H1 (cell line): Measurements from ENCODE around the gene CAMSAP1.

ENCODE experiments used
- EGR1 ChIP-seq: IDR thresholded peaks from 2 replicates; pipeline ENCODE4 v1.6.1; 2011; ENCODE audit warnings: low read depth, low read length, borderline replicate concordance
- EP300 ChIP-seq, 2 experiments: IDR thresholded peaks; 1 replicate in 1 of 2; 2 replicates in 1 of 2; pipeline ENCODE4 v1.6.1; 2011 to 2012; ENCODE audit warnings: low read depth in 2 of 2, low read length in 2 of 2, mild to moderate bottlenecking in 2 of 2, borderline replicate concordance in 1 of 2, inconsistent platforms in 1 of 2, moderate library complexity in 1 of 2
- HDAC6 ChIP-seq: IDR thresholded peaks from one replicate; pipeline ENCODE4 v1.7.1; 2012; ENCODE audit warnings: low read depth, mild to moderate bottlenecking, inconsistent platforms, low read length, moderate library complexity
- MAX ChIP-seq: IDR thresholded peaks from 2 replicates; pipeline ENCODE4 v1.6.1; 2012; ENCODE audit warnings: inconsistent platforms
- POLR2AphosphoS5 ChIP-seq: IDR thresholded peaks from 2 replicates; pipeline ENCODE4 v1.6.1; 2011; ENCODE audit warnings: low read depth, low read length
- TAF7 ChIP-seq: optimal IDR thresholded peaks from 2 replicates; pipeline ENCODE3; 2011; ENCODE audit warnings: low read depth, mild to moderate bottlenecking, inconsistent platforms, low read length, moderate library complexity, borderline replicate concordance
- TF ChIP-seq, protein P1 (sequence below), 3 experiments: IDR thresholded peaks; 1 replicate in 2 of 3; 2 replicates in 1 of 3; pipeline versions ENCODE4 v1.5.1 to v1.6.1; 2011; ENCODE audit warnings: low read length in 3 of 3, mild to moderate bottlenecking in 3 of 3, inconsistent platforms in 2 of 3, low read depth in 1 of 3, moderate library complexity in 1 of 3; ENCODE audit not compliant: insufficient read depth in 1 of 3; ENCODE audit errors: control extremely low read depth in 1 of 3

- TF ChIP-seq EP300 (IDR thresholded peaks at IDR 0.05; ENCODE audit: borderline replicate concordance in 1 of 2, low read depth in 2 of 2, low read length in 2 of 2) (no peak), MAX (no peak), POLR2AphosphoS5 (no peak), EGR1 (no peak), TAF7 (no peak), HDAC6 (no peak)
- TF ChIP-seq, protein P1, sequence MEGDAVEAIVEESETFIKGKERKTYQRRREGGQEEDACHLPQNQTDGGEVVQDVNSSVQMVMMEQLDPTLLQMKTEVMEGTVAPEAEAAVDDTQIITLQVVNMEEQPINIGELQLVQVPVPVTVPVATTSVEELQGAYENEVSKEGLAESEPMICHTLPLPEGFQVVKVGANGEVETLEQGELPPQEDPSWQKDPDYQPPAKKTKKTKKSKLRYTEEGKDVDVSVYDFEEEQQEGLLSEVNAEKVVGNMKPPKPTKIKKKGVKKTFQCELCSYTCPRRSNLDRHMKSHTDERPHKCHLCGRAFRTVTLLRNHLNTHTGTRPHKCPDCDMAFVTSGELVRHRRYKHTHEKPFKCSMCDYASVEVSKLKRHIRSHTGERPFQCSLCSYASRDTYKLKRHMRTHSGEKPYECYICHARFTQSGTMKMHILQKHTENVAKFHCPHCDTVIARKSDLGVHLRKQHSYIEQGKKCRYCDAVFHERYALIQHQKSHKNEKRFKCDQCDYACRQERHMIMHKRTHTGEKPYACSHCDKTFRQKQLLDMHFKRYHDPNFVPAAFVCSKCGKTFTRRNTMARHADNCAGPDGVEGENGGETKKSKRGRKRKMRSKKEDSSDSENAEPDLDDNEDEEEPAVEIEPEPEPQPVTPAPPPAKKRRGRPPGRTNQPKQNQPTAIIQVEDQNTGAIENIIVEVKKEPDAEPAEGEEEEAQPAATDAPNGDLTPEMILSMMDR (IDR thresholded peaks at IDR 0.05; ENCODE audit: control extremely low read depth in 1 of 3, insufficient read depth in 1 of 3, low read depth in 1 of 3, low read length in 3 of 3) = no peak
Observed at GRCh38 chr9:135945969-135946368, 38.6 kb upstream of the CAMSAP1 start.
